RCC 7860 (cell line): ENCODE data around the gene BRD3.

Experiments
- DNase-seq: peaks from one replicate; pipeline ENCODE4 v3.0.0-alpha.2; 2015; ENCODE audit warnings: low spot score
- FAIRE-seq: peaks from 2 replicates; lab custom pipeline; 2012; peaks lifted over from hg19 to GRCh38; lab: Jason Lieb, UNC

Gene BRD3

DNA sequence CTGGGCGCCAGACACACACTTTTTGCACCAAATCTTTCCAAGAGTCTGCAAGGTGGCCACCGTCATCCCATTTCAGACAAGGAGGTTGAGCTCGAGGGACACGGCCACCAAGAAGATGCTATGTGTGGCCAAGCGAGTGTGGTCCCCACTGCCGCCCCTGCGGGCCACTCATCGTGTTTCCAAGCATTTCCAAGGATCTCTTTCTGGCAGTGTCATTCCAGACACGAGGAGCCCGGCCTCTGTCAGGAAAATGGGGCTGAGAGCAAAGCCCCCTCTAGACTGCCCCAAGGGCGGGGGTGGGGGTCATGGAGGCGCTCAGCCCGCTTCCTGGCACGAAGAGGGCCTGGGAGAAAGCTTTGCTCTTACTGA, 86.3 kb downstream of the BRD3 start:
- DNase-seq: no peak
- FAIRE-seq: no peak

- FAIRE-seq (no peak), DNase-seq (no peak)
Observed at GRCh38 chr9:133980864-133981588, 86.8 kb downstream of the BRD3 start.
